HG03159 (cell line): ENCODE results near the gene VKORC1.
A peak's percentile ranks its signal among the peaks of the same experiment; 100 is the strongest.
"Not testable (repeated sequence)": the region's sequence is repeated elsewhere in the genome, so short reads cannot be mapped to it uniquely, and the experiment has no call there.

ENCODE experiments used
- ATAC-seq: cut with Tn5 transposase; IDR thresholded peaks from one replicate; pipeline ENCODE4 v1.9.1; 2021; ENCODE audit warnings: mild to moderate bottlenecking, moderate library complexity; ENCODE audit not compliant: unreplicated experiment

Gene VKORC1

GRCh38 chr16:31094424-31095120 lies at the start of gene VKORC1:
Gene VKORC1 (minus strand): TSS chr16:31094797. CDS start chr16:31094729, 68 bp downstream.
- peak; percentile 83 for ATAC-seq

GRCh38 chr16:31143694-31144148 lies 49.1 kb upstream of the VKORC1 start:
- no peak for ATAC-seq

GRCh38 chr16:31143011-31143693 lies 48.6 kb upstream of the VKORC1 start:
- ATAC-seq = no peak

GRCh38 chr16:31142109-31143010 lies 47.8 kb upstream of the VKORC1 start:
- peak; percentile 87 for ATAC-seq

- no peak for ATAC-seq
Observed at GRCh38 chr16:31141489-31142108, 47.0 kb upstream of the VKORC1 start.

GRCh38 chr16:31141071-31141469 lies 46.5 kb upstream of the VKORC1 start:
- ATAC-seq = not testable (repeated sequence)

- no peak for ATAC-seq
Observed at GRCh38 chr16:31138621-31139578, 44.3 kb upstream of the VKORC1 start.

- not testable (repeated sequence) for ATAC-seq
Observed at GRCh38 chr16:31136822-31137499, 42.4 kb upstream of the VKORC1 start.

GRCh38 chr16:31136287-31136662 lies 41.7 kb upstream of the VKORC1 start:
- no peak for ATAC-seq

GRCh38 chr16:31135535-31136286 lies 41.1 kb upstream of the VKORC1 start, which contains the start of gene PRSS8:
Gene PRSS8 (minus strand): TSS chr16:31135727. CDS start chr16:31135498, 229 bp downstream.
- no peak for ATAC-seq

- ATAC-seq = no peak
Observed at GRCh38 chr16:31134625-31135534, 40.3 kb upstream of the VKORC1 start.

- no peak for ATAC-seq
Observed at GRCh38 chr16:31134091-31134571, 39.5 kb upstream of the VKORC1 start.

- no peak for ATAC-seq
Observed at GRCh38 chr16:31133046-31133501, 38.5 kb upstream of the VKORC1 start.

- no peak for ATAC-seq
Observed at GRCh38 chr16:31132303-31132979, 37.8 kb upstream of the VKORC1 start.

- no peak for ATAC-seq
Observed at GRCh38 chr16:31131841-31132271, 37.3 kb upstream of the VKORC1 start.

- no peak for ATAC-seq
Observed at GRCh38 chr16:31131416-31131815, 36.8 kb upstream of the VKORC1 start.
